22Rv1 (cell line): ENCODE data around the gene RAB15.

ENCODE experiments used
- H3K27ac ChIP-seq: fragments of 450-650 bp; 2 replicates; pipeline ENCODE4 v1.5.1; 2017
- ZFX ChIP-seq: fragments of 450-650 bp; IDR thresholded peaks from 2 replicates; pipeline ENCODE4 v1.6.1; 2017; ENCODE audit warnings: antibody characterized with exemption, borderline replicate concordance
- TF ChIP-seq, protein P1 (sequence below): fragments of 450-650 bp; IDR thresholded peaks from 2 replicates; pipeline ENCODE4 v1.5.1; 2017; ENCODE audit warnings: mild to moderate bottlenecking

RAB15 gene

DNA sequence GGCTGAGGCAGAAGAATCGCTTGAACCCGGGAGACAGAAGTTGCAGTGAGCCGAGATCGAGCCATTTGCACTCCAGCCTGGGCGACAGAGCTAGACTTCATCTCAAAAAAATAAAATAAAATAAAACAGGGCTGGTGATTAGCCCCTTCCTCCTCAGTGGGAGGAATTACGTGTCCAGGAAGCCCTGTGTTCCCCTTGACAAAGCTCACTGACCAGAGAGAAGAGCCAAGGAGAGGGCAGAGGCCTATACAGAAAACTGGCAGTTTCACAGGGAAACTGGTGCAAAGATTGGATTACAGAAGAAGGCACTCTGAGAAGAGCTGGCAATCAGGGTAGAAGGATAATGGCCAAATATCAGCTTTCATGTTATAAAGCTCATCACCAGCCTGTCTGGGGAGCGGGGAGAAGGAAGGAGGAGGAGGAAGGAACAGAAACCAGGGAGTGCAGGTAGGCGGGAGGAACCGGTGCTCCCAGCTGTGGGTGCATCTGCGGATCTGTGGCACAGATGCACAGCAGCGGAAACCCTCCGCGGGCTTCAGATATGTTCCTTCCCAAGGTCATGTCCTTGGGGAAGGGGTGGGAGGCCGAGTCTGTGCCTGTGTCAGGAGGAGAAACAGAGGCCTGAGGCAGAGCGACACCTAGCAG is 6.7 kb downstream of the RAB15 start:
- TF ChIP-seq ZFX, result no peak
- TF ChIP-seq, protein P1, sequence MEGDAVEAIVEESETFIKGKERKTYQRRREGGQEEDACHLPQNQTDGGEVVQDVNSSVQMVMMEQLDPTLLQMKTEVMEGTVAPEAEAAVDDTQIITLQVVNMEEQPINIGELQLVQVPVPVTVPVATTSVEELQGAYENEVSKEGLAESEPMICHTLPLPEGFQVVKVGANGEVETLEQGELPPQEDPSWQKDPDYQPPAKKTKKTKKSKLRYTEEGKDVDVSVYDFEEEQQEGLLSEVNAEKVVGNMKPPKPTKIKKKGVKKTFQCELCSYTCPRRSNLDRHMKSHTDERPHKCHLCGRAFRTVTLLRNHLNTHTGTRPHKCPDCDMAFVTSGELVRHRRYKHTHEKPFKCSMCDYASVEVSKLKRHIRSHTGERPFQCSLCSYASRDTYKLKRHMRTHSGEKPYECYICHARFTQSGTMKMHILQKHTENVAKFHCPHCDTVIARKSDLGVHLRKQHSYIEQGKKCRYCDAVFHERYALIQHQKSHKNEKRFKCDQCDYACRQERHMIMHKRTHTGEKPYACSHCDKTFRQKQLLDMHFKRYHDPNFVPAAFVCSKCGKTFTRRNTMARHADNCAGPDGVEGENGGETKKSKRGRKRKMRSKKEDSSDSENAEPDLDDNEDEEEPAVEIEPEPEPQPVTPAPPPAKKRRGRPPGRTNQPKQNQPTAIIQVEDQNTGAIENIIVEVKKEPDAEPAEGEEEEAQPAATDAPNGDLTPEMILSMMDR, result no peak
- no peak overlapping the region for H3K27ac ChIP-seq

DNA sequence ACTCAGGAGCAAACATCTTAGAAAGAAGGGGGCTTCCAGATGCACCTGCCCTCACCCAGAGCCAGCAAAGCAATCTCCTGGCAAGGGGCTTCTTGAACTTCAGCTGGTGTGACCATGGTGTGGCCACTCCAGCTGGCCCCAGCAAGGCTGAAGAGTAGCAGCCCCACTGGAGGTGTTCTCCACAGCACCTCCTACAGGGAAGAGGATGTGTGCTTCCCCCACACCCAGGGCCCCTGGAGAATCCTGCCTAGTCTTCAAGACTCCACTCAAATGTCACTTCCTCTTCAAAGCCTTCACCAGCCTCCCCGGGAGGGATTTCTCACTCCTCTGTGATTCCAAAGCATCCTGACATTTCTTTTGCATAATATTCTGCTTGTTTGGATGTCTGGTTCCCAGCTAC is 8.5 kb downstream of the RAB15 start:
- H3K27ac ChIP-seq, result no peak overlapping the region
- TF ChIP-seq, protein P1, result peak; percentile 8; the same call in 1 of the 2 replicates
- TF ChIP-seq ZFX, result no peak

DNA sequence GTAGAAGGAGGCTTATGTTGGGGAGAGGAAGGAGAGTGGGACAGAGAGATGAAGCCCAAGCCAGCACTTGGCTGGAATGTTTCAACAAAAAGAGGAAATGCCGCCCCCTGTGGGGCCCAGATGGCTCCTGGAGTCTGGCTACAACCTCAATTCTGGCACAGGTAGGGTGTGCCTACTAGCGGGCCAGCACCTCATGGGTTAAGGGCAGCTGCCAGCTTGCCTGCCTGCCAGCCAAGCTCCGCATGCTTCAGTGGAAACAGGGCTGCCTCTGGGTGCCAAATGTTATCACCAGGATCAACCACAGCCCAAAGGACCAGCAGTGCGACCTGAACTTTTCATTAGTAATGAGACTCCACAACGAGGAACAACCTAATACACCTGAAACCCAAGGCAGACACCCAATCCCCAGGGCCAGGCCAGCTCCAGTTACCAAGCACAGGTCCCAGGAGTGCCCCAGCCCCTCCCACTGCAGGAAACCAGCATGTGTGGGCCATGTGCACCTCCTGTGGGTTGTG is 11.3 kb downstream of the RAB15 start:
- H3K27ac ChIP-seq, result no peak overlapping the region
- TF ChIP-seq, protein P1, result peak; percentile 24; the same call in 1 of the 2 replicates
- no peak for TF ChIP-seq ZFX

DNA sequence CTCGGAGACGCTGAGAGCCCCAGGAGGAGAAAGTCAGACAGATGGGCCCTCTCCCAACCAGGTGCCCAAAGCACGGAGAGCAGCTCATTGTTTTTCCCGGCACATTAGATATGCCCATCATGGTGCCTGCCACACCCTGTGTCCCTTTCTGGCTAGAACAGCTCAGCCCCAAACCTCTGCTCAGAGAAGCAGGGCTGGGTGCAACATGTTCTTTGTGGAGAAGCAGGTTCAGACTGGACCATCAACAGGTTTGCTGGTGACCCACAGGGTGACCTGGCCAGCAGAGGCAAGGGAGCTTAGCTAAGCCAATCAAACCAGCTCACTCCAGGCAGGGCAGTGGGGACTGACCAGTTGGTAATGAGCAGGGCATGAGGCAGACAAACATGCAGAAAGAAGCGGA is 13.4 kb downstream of the RAB15 start:
- TF ChIP-seq, protein P1, result no peak
- no peak for TF ChIP-seq ZFX

DNA sequence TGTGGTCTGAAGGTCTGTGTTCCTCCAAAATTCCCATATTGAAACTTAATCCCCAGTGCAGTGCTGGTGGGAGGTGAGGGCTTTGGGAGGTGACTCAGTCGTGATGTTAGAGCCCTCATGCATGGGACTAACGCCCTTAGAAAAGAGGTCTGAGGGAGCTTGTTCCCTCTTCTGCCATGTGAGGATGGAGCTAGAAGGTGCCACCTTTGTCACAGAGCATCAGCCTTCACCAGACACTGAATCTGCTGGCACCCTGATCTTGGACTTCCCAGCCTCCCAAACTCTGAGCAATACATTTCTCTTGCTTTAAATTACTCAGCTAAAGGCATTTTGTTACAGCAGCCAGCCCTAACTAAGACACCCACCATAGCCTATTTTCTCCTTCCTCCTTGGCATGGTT is 13.9 kb downstream of the RAB15 start:
- no peak overlapping the region for H3K27ac ChIP-seq
- TF ChIP-seq ZFX, result no peak
- TF ChIP-seq, protein P1, result no peak

More for the DNA sequence above, 13.4 kb downstream of the RAB15 start:
- H3K27ac ChIP-seq, result no peak overlapping the region

DNA sequence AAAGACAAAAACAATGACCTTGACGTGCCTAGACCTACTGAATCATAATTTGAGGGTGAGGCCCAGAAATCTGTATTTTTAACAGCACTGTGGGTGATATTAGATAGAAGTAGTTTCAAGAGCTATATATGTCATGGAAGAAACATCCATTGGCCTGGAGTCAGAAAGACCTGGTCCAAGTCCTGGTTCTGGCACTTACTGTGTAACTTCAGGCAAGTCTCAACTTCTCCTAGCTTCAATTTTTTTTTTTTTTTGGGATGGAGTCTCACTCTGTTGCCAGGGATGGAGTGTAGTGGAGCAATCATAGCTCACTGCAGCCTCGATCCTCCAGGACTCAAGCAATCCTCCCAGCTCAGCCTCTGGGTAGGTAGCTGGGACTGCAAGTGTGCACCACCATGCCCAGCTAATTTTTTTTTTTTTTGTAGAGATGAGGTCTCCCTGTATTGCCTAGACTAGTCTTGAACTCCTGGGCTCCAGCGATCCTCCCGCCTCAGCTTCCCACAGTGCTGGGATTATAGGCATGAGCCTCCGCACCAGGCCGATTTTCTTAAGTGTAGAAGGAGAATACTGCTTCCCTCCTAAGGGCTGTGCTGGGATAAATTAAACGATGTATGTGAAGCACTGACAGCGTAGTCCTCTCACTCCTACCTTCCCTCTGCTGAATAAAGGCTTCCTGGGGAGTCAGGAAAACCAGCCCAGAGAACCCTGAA is 15.3 kb downstream of the RAB15 start:
- TF ChIP-seq, protein P1, result no peak
- TF ChIP-seq ZFX, result no peak

DNA sequence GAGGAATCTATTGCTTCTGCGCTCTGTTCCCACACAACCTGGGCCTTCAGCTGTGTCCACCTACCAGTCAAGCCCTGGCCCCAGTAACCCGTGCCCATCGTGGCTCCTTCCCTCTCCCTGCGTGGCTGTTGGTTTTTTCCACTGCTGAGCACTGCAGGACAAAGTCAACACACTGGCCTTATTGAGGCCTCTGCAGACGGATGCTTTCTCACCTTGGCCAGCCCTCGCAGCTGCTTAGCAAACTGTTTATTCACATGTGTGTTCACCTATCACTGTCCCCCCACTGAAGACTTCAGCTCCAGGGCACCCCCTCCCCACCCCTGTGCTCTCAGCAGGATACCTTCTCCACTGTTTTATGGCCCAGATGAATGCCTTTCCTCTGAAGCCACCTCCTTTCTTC is 16.8 kb downstream of the RAB15 start:
- TF ChIP-seq ZFX, result no peak
- TF ChIP-seq, protein P1, result no peak

More for the DNA sequence above, 15.3 kb downstream of the RAB15 start:
- no peak overlapping the region for H3K27ac ChIP-seq

More for the DNA sequence above, 16.8 kb downstream of the RAB15 start:
- no peak overlapping the region for H3K27ac ChIP-seq
